HG02973 (cell line): ENCODE data around the gene ERI3.

ENCODE experiments used
- ATAC-seq: cut with Tn5 transposase; IDR thresholded peaks from one replicate; pipeline ENCODE4 v1.9.1; 2021; ENCODE audit warnings: moderate library complexity; ENCODE audit not compliant: unreplicated experiment

Gene ERI3

DNA sequence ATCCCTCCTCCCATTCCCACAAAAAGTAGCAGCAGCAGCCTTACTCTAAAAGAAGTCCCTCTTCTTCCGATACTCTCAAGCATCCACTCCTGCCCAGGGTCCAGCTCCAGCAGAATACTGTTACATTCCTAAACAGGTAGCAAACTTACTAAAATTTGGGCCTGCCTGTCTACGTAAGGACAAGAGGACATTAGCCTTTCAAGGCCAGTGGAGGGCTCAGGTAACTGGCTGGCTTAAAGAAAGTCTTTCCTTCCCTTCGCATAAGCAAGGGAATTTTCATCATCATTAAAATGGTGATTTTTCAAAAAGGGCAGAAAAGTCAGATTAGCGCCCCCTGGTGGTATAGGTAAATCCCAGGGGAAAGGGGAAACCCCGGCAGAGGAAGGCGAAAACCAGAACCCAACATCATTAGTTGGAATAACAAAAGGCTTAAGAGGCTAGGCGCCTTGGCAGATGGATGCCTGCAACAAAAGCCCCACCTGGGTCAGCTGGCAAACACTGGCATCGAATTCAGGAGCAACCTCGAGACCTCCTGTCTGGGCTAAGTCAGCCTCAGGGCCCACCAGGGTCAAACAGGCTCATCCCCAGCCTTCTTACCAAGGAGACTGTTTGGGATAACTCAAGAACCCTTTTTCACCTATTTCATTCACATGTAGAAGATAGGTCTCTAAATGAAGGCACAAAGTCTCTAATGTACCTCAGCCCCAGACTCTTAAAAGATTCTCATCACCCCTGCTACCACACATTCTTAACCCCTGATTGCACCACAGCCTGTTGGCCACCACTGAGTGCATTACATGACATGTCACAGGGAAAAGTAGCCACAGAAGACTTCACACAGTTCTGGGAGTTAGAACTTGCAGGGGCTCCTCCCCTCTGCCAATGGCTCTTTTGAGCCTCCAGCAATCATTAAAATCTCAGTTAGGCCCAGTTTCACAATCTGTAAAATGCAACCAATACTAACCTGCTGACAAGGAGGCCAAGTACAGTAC is 36.7 kb downstream of the ERI3 start:
- no peak for ATAC-seq

- no peak for ATAC-seq
These were observed 38.8 kb downstream of the ERI3 start for GRCh38 chr1:44316231-44316759.

DNA sequence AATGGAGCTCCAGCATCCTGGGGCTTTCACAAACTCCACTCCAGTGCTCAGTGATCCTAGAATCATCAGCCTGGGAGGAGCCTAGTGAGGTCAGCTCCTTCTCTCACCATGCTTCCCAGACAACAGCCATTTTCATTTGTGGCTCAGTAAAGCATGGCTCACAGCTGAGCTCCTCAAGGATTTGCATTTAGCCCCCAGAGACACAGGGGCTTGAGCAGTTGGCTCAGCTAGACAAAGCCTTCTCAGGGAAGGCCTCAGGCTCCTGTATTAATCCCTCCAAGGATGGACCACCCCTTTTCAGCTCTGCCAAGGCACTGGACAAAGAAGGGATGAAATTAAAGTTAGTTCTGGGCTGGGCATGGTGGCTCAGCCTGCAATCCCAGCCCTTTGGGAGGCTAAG is 39.5 kb downstream of the ERI3 start:
- no peak for ATAC-seq

- ATAC-seq = no peak
These were observed 40.6 kb downstream of the ERI3 start for GRCh38 chr1:44314452-44314851.

DNA sequence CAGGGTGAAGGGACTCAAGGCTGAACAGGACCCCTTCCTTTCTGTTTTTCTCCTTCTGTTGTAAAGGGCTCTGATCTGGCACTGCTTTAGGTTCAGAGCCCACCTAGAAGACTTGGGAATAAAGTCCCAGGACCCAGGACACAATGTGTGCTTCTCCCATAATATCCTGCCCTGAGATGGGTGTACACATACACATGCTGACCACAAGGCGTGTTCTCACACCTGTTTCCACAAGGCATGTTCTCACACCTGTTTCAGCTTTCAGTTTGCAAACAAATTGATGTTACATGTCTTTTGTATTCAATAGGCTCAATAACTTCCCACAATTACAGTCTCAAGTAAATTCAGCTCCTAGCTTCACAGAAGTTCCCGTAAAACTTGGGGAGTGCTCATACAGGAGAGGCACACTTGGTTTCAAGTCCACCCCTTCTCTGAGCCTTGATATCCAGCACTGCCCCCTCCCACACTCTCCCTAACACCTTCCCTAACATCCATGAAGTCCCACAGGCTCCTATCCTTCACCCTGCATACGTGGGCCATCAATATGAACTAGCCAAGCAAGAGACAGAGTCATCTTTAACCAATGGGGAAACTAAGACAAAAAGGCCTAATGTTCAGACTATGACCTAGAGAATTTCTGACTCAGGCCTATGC is 41.7 kb downstream of the ERI3 start:
- ATAC-seq = no peak

DNA sequence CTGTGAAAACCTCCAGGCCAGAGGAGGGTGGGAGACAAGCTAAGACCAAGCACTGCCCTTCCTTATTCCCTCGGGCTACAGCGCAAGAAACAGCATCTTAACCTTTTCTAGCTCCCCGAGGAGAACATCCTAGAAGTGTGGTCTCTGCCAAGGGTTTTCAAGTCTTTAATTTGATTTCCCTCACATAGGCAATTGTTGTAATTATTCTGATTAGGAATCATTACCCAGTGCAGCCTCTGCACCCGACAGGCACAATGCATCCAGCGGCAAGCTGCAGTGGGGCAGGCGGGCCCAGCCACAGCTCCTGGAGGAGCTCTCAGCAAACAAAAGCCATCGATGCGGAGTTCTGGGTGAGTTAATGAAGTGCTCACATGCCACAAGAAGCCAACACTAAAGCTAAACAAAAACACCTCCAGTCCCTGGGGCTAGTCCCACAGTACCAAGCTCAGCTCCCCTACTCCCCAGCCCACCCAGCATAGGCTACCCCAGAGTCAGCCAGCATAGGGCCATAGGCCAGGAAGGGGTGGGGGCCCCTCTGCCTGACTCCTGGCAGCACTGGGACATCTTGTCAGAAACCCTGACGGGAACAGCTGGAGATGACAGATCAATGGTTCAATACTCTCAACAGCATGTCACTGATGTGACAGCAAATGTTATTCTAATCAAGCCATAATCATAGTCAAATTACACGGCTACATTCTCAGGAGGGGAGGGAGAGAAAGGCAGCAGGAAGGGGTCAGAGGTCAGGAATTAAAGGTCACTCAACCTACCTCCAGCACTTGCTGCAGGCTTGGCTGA is 42.5 kb downstream of the ERI3 start:
- ATAC-seq = no peak

GRCh38 chr1:44310006-44310405 is 45.1 kb downstream of the ERI3 start:
- no peak for ATAC-seq

DNA sequence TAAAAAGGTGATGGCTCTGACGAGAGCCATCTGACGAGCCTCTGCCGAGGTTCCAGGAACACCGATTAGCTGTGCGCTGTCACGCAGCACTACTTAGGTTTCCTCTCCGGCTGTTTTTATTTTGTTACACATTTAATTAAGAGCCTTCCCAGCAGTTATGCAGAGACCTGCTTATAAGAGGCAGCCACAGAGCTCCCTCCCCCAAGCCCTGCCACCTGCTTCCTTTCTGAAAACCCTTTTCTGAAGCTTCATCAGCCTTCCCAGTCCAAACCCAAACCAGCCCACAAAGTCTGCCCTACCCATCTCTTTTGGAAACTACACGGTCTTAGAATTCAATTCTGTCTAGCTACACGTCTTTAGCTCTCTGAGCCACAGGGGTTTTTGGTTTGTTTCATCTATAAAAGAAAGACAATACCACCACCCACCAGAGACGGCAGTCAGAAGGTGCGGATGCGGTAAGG is 49.1 kb downstream of the ERI3 start:
- no peak for ATAC-seq

- no peak for ATAC-seq
These were observed 51.5 kb downstream of the ERI3 start for GRCh38 chr1:44303532-44303931.

DNA sequence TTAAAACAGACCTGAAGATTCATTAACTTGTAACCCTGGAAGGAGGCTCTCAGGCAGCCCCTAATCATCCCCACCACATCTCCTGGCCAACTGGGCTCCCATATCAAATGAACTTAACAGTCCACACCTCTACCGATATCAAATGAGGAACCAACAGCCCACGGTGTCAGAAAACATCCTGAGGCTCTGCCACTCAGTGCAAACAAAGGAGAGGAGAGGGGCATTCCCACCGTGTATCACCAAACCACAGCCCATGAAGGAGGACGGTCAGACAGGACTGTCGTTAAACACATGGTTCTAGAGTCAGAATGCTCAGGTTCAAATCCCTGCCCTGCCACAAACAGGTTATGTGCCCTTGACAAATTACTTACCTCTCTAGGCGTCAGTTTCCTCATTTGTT is 52.5 kb downstream of the ERI3 start:
- ATAC-seq = no peak

GRCh38 chr1:44301442-44301841 is 53.6 kb downstream of the ERI3 start:
- ATAC-seq = no peak

- ATAC-seq = no peak
These were observed 54.2 kb downstream of the ERI3 start for GRCh38 chr1:44300852-44301251.

DNA sequence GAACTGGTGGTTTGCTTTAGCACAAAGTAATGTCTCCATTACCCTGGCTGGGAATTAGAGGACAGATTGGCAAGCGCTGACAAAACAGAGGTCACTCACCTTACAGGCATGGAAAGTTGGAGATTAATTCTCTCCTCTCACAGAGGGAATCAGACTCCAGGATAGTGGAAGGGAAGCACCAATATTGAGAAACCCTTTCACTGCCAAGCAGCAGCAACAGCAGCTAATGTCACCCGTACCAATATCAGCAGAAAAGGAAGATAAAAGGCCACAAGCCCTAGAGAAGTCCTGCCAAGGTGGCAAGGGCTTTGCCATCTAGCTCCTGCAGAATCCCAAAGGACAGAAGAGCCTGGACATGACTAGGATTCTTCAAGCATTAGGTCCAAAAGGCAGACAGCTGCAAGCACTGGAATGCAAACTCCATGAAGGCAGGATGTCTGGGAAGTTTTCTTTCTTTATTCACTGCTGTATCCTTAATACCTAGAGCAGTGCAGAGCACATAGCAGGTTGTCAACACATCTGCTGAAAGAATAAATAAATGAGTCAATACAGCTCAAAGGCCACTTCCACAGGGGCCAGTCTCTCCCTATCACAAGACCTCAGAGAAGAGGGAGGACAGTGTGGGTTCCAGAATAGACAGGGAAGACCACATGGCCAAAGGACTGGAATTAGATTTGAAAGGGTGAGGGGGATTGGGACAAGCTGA is 57.2 kb downstream of the ERI3 start:
- no peak for ATAC-seq

DNA sequence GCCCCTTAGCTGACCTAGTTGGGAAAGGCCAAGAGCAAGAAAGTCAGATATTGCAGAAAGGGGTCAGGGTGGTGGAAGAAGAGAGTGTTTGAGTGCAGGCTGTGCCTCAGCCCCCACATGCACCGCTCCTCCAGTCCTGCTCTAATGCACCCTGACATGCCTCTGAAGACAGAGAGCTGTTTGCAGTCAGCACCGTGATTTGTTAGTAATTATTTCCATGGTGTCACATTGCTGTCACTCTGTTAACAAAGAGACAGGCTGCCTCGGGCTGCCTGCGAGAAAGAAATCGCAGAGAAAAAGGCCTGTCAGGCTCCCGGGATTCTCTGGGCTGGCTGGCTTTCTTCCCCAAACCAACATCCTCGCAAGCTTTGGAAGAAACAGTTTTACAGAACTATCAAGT is 58.3 kb downstream of the ERI3 start:
- no peak for ATAC-seq

GRCh38 chr1:44296086-44296485 is 59.0 kb downstream of the ERI3 start:
- ATAC-seq = no peak

DNA sequence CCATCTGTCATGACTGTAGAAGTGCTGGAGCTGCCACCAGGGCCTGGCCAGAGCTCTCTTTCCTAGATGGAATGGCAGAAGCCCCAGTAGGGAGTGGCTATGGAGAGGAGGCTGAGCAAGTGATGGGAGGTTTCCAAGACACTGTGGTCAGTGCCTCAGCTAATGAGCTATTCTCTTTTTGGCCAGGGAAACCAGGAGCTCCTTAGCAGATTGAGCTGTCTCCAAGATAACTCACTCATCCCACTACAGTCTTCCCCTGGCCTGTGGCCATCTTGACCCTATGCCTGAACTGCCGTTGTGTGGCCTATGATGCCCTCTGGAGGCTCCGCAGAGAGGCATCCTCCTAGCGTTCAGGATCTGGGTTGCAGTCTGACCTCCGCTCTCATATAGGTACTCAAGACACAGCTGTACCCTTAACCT is 60.5 kb downstream of the ERI3 start:
- no peak for ATAC-seq

- no peak for ATAC-seq
These were observed 61.2 kb downstream of the ERI3 start for GRCh38 chr1:44293761-44294315.

- ATAC-seq = no peak
These were observed 62.4 kb downstream of the ERI3 start for GRCh38 chr1:44292651-44293050.

DNA sequence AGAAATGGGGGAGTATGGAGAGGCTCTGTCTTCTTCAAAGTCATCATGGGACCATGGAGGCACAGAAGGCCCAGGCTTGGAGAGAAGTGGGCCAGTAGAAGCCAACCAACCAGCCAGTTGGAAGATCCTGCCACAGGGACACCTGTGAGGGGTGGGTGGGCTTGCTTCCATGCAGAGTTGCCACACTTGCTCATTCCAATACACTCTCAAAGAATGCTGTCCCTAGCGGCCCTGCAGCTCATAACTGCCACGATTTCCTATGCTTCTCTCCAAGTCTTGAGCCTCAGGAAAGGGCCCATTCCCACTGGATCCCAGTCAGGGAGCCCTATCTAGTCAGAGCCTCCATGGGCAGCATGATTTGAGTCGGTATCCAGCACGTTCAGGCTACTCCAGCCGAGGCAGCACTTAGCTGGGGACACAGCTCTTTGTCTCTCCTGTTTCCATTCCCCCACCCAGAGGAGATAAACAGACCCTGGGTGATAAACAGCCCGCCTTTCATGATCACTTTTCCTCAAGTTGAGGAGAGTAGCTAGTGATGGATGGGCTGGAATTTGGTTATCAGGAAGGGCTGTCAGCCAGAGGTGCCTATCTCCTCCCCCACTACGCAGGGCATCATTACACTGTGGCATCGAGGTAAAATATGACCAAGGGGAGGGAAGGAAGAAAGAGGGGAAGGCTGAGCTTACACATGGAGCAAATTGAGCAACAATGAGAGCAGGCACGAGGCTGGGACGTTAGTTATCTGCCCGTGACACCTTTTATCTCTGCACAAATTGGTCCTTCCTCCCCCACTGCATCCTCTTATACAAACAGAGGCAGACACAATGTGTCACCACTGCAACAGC is 64.6 kb downstream of the ERI3 start:
- ATAC-seq = no peak
